Upper lobe of left lung (tissue), 4 donors: ENCODE measurements around the gene NBEA.

Source experiments
- CTCF ChIP-seq, 6 experiments: fragments of 450-650 bp in 4 of 6; fragments of 200-600 bp in 2 of 6; sonication (generic) in 2 of 6; IDR thresholded peaks; one replicate each; pipeline ENCODE4 v1.5.1; 2016 to 2019; ENCODE audit warnings: antibody characterized with exemption in 6 of 6
- EP300 ChIP-seq, 4 donors: sonication (generic); formaldehyde crosslinking; IDR thresholded peaks; one replicate each; pipeline ENCODE4 v1.5.1; 2017; ENCODE audit warnings: antibody characterized with exemption in 4 of 4, control low read depth in 2 of 4
- POLR2A ChIP-seq, 4 donors: fragments of 450-650 bp; IDR thresholded peaks; one replicate each; pipeline ENCODE4 v1.5.1; 2016 to 2017; ENCODE audit warnings: antibody characterized with exemption in 4 of 4, mild to moderate bottlenecking in 2 of 4
- POLR2AphosphoS5 ChIP-seq, 2 donors: sonication (generic); formaldehyde crosslinking; IDR thresholded peaks; one replicate each; pipeline ENCODE4 v1.5.1; 2017; ENCODE audit warnings: antibody characterized with exemption in 2 of 2

GRCh38 chr13:35714588-35715377 lies 772.7 kb downstream of the NBEA start:
- no peak for TF ChIP-seq CTCF (IDR thresholded peaks at IDR 0.05)
- TF ChIP-seq EP300 (IDR thresholded peaks at IDR 0.05): no peak
- TF ChIP-seq POLR2AphosphoS5 (IDR thresholded peaks at IDR 0.05): peak in 1 of 2 donors; percentile 23
- no peak for TF ChIP-seq POLR2A (IDR thresholded peaks at IDR 0.05)
